ENCODE results near the gene RIN1. TPM values are rescaled to one million over a fixed set of nuclear protein-coding genes. Genes with fewer than 3 reads are reported as not detected.
A peak's percentile ranks its signal among the peaks of the same experiment; 100 is the strongest.

RIN1 gene
- total and polyA plus RNA-seq, 2 of the 13 experiments (the other 11 are each of a cell fraction or from before 2014, with no cell fraction given), result 2.4 to 4.1 TPM

- TF ChIP-seq ZNF567 (CRISPR knock-in tag; IDR thresholded peaks at IDR 0.05; ENCODE audit: borderline replicate concordance) (no peak; the same call in 1 of the 2 replicates), ATF7 (IDR thresholded peaks at IDR 0.05) (no peak), ATF7 (CRISPR knock-in tag; IDR thresholded peaks at IDR 0.05) (no peak), HES4 (CRISPR knock-in tag; IDR thresholded peaks at IDR 0.05; ENCODE audit: borderline replicate concordance) (peak; percentile 21; the same call in 1 of the 2 replicates), CC2D1A (CRISPR knock-in tag; IDR thresholded peaks at IDR 0.05) (no peak), SMYD3 (CRISPR knock-in tag; IDR thresholded peaks at IDR 0.05) (0 out of 2 replicates have a peak, but pooled peaks have one; percentile 19), ZNF207 (IDR thresholded peaks at IDR 0.05; ENCODE audit: borderline replicate concordance) (no peak), ZBTB7B (CRISPR knock-in tag; IDR thresholded peaks at IDR 0.05) (peak; percentile 87), GABPB1 (CRISPR knock-in tag; IDR thresholded peaks at IDR 0.05) (peak; percentile 56), KLF12 (CRISPR knock-in tag; IDR thresholded peaks at IDR 0.05; ENCODE audit: borderline replicate concordance) (no peak), NR2F6 (IDR thresholded peaks at IDR 0.05) (0 out of 2 replicates have a peak, but pooled peaks have one; percentile 30), NR2F6 (CRISPR knock-in tag; IDR thresholded peaks at IDR 0.05) (peak; percentile 67), ARID2 (CRISPR knock-in tag; IDR thresholded peaks at IDR 0.05; ENCODE audit: borderline replicate concordance) (no peak), RBAK (CRISPR knock-in tag; IDR thresholded peaks at IDR 0.05) (no peak), NFKBIZ (CRISPR knock-in tag; IDR thresholded peaks at IDR 0.05) (0 out of 2 replicates have a peak, but pooled peaks have one; percentile 62), ZNF296 (CRISPR knock-in tag; conservative IDR thresholded peaks at IDR 0.05) (no peak)
- TF ChIP-seq, protein P1, sequence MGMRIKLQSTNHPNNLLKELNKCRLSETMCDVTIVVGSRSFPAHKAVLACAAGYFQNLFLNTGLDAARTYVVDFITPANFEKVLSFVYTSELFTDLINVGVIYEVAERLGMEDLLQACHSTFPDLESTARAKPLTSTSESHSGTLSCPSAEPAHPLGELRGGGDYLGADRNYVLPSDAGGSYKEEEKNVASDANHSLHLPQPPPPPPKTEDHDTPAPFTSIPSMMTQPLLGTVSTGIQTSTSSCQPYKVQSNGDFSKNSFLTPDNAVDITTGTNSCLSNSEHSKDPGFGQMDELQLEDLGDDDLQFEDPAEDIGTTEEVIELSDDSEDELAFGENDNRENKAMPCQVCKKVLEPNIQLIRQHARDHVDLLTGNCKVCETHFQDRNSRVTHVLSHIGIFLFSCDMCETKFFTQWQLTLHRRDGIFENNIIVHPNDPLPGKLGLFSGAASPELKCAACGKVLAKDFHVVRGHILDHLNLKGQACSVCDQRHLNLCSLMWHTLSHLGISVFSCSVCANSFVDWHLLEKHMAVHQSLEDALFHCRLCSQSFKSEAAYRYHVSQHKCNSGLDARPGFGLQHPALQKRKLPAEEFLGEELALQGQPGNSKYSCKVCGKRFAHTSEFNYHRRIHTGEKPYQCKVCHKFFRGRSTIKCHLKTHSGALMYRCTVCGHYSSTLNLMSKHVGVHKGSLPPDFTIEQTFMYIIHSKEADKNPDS (CRISPR knock-in tag; IDR thresholded peaks at IDR 0.05), result no peak
- TF ChIP-seq, protein P2, sequence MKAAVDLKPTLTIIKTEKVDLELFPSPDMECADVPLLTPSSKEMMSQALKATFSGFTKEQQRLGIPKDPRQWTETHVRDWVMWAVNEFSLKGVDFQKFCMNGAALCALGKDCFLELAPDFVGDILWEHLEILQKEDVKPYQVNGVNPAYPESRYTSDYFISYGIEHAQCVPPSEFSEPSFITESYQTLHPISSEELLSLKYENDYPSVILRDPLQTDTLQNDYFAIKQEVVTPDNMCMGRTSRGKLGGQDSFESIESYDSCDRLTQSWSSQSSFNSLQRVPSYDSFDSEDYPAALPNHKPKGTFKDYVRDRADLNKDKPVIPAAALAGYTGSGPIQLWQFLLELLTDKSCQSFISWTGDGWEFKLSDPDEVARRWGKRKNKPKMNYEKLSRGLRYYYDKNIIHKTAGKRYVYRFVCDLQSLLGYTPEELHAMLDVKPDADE (CRISPR knock-in tag; IDR thresholded peaks at IDR 0.05), result no peak
- TF ChIP-seq, protein P3, sequence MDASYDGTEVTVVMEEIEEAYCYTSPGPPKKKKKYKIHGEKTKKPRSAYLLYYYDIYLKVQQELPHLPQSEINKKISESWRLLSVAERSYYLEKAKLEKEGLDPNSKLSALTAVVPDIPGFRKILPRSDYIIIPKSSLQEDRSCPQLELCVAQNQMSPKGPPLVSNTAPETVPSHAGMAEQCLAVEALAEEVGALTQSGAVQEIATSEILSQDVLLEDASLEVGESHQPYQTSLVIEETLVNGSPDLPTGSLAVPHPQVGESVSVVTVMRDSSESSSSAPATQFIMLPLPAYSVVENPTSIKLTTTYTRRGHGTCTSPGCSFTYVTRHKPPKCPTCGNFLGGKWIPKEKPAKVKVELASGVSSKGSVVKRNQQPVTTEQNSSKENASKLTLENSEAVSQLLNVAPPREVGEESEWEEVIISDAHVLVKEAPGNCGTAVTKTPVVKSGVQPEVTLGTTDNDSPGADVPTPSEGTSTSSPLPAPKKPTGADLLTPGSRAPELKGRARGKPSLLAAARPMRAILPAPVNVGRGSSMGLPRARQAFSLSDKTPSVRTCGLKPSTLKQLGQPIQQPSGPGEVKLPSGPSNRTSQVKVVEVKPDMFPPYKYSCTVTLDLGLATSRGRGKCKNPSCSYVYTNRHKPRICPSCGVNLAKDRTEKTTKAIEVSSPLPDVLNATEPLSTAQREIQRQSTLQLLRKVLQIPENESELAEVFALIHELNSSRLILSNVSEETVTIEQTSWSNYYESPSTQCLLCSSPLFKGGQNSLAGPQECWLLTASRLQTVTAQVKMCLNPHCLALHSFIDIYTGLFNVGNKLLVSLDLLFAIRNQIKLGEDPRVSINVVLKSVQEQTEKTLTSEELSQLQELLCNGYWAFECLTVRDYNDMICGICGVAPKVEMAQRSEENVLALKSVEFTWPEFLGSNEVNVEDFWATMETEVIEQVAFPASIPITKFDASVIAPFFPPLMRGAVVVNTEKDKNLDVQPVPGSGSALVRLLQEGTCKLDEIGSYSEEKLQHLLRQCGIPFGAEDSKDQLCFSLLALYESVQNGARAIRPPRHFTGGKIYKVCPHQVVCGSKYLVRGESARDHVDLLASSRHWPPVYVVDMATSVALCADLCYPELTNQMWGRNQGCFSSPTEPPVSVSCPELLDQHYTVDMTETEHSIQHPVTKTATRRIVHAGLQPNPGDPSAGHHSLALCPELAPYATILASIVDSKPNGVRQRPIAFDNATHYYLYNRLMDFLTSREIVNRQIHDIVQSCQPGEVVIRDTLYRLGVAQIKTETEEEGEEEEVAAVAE (CRISPR knock-in tag; IDR thresholded peaks at IDR 0.05; ENCODE audit: borderline replicate concordance), result no peak
- TF ChIP-seq, protein P4, sequence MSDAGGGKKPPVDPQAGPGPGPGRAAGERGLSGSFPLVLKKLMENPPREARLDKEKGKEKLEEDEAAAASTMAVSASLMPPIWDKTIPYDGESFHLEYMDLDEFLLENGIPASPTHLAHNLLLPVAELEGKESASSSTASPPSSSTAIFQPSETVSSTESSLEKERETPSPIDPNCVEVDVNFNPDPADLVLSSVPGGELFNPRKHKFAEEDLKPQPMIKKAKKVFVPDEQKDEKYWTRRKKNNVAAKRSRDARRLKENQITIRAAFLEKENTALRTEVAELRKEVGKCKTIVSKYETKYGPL (CRISPR knock-in tag; IDR thresholded peaks at IDR 0.05), result no peak
Measured at GRCh38 chr11:66328302-66329144, 7.7 kb downstream of the RIN1 start (continued).

Measured in HepG2 (cell line).